T1000 (cell line): ENCODE data around the gene KLHL30.

Experiments
- DNase-seq: peaks from one replicate; lab custom pipeline; 2025; ENCODE audit warnings: mixed read lengths; lab: John Stamatoyannopoulos, UW

The KLHL30 gene

DNA sequence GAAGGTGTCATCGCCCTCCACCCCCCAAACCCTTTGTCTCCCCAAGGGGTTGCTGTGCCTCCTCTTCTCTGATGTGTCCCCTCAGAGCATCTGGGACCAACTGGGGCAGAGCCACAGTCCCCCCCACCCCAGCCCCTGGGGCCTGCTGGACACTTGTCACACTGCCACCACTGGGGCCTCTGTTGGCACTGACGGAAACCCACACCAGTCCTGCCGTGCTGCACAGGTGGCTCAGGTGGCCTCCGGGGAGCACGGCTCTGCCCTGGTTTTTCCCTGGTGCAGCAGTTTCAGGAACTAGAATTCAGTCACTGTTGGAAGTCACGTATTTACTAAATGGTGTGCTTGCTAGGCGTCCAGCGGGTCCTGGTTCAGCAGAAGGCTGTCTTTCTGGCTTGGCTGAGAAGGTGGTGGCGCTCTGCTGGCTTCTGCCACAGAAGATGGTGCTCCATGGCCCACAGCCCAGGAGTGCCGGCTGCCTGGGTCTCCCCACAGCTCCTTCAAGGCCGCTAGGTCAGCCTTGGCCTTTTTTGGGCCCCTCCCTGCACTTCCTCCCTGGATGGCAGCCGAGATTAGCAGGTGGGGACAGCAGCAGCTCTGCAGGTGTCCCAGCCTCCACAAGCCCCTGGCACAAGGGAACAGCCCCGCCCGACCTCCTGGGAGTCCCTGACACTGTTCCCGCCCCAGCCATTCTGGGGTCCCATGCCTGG lies 18.6 kb upstream of the KLHL30 start:
- no peak for DNase-seq

DNA sequence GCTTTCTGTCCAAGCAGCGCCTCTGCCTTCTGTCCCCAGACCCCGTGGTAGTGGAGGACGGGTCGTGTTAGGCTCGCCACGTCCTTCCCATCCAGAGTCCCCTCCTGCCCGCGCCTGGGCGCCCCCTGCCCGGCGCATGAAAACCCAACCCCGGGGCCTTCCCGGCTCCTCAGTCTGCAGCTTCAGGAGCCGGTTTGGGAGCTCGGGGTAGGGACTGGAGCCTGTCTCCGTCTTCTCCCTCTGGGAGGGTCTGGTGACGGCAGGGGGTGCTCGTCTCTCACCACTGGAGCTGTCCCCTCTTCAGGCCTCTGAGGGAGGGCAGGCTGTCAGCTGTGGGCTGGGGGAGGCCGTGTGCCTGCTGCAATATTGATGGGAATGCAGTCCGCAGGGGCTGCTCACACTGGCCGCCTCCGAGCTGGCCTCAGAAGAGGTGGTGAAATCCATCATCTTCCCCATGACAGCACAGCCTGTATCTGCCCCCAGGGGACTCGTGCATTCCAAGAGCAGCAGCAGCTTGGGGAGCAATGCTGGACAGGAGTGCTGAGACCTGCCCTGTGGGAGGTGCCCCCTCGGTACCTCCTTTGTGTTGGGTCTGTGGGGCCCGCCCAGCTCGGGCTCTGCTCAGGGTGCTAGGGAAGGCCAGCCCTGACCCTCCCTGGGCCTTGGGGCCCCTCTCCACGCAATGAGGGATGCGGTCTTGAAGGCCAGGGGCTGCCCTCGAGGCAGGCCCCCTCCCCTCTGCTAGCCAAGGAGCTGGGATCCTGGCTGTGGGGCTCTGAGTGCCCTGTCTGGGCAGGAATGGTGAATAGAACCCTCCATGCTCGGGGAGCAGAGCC lies 17.8 kb upstream of the KLHL30 start:
- no peak for DNase-seq

DNA sequence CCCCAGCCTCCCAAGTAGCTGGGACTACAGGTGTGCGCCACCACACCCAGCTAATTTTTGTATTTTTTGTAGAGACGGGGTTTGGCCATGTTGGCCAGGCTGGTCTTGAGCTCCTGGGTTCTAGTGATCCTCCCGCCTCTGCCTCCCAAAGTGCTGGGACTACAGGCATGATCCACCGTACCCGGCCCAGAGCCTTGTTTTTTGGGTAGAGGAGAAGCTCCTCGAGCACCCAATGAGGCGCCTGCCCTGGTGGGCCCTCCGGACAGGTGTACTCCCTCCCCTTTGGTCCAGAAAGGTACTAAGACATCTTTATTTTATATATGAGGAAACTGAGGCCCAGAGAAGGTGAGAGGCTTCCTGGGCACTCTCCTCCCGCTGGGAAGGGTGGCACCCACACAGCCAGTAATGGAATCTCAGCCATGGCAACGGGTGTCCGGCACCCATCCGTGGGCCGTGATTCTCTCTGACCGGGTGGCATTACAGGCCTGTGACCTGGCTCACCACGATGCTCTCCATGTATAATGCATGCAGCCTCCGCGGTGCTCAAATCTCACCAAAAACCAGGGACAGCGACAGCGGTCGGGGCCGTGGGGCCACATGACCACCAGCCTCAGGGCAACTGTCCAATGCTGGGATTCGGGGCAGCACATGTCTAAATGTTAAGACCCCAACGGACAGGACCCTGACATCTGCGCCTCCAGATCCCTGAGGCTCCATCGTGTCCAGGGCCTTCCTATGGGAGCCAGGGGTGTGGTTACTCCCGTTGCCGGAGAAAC lies 16.8 kb upstream of the KLHL30 start:
- DNase-seq = no peak

DNA sequence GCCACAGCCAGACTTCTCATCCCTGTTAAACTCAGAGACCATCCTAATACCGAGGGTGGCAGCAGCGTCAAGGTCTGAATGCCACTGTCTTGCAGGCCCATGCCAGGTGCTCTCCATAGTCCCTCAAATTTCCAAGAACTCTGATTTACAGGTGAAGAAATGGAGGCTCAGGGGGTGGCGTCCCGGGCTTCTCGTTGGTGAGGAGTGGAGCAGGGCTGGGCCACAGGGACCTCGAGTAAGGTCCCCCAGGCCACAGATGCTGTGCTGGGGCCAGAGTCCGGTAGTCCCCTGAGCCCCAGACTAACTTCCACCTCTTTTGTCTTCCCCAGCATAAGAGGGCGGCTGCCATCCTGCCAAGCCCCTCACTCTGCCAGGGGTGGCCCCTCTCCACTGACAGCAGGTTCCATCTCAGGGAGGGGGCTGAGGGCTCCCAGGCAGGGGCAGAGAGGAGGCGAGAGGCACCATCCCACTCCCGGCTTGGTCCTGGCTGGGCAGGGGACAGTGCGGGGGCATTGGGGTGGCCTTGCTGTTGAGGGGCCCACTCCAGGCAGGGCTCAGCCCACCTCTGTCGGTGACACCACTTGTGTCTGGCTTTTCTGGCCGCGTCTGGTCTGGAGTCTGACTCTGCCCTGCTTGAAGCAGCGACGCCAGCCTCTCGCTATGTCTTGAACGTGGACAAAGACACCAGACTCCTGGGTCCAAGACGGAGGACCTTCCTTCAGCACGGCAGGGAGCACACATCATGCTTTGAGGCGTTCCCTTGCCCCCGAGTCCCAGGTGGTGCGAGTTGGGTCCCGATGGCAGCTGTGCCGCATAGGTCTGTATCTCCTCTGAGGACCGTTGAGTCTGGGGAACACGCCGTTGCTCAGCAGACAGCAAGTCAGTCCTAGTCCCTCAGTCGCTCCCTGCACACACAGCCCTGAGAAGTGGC lies 15.9 kb upstream of the KLHL30 start:
- DNase-seq = no peak

DNA sequence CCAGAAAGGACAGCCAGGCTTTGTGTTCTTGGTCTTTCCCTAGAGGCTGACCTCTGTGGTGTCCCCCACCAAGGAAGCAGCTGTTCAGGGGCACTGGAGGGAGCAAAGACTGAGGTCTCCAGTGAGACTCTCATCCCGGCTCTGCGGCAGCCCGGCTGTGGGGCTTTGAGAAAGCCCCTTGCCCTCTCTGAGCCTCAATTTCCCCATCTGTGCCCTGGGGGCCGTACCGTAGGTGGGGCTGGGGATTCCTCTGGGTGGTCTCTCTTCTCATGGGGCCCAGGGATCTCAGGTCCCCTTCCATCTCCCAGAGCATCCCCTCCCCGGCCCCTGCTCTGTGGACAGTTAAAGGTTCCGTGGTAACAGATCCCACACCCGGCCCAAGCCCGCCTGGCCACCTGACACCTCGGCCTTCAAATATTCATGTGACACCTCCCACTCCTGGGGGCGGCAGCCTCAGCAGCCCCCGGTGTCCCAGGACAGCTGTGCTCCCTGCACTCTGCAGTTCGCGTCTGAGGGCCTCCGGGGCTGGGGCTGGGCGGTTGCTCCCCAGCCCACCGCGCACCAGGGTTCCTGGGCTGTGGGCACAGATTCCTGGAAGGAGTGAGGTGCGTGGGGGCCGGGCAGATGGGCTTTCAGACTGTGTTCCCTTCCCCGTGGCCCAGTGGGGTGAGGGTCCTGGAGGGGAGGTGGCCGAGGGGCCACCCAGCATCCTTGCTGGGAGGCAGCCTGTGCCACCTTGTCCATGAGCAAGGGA lies 15.1 kb upstream of the KLHL30 start:
- no peak for DNase-seq

DNA sequence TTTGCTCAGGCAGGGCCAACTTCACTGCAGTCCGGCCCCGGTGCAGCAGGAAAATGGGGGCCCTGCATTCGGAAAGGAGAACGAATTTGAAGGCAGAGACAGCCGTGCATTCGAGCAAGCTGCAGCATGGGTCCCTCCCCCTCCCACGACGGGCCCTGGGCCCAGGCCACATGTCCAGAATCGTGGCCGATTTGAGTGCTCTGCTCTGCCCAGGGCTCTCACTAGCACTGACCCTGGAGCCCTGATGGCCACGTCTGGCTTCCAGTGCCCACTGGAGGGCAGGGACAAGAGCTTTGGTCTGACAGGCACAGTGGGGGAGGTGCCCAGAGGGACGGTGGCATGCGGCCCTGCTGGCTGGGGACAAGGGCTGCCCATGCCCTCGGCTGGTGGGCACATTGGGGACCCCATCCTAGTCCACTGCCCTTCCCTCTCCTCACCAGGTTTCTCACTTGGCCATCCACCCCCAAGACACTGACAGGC lies 14.4 kb upstream of the KLHL30 start:
- no peak for DNase-seq

DNA sequence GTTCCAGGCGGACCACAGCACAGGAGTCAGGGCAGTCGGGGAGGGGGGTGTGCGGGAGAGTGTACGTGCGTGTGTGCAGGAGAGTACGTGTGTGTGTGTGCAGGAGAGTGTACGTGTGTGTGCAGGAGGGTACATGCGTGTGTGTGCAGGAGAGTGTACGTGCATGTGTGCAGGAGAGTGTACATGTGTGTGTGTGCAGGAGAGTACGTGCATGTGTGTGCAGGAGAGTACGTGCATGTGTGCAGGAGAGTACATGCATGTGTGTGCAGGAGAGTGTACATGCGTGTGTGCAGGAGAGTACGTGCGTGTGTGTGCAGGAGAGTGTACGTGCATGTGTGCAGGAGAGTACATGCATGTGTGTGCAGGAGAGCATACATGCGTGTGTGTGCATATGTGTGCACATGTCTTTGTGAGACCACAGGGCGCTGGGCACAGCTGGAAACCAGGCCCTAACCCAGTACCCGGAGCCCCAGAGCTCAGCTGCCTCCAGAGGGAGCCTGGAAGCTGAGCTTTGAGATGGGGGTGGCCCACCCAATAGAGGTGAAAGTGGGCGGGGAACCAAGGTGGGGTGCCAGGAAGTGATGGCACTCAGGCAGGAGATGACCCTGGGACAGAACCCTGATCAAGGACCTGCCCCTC lies 13.9 kb upstream of the KLHL30 start:
- no peak for DNase-seq

DNA sequence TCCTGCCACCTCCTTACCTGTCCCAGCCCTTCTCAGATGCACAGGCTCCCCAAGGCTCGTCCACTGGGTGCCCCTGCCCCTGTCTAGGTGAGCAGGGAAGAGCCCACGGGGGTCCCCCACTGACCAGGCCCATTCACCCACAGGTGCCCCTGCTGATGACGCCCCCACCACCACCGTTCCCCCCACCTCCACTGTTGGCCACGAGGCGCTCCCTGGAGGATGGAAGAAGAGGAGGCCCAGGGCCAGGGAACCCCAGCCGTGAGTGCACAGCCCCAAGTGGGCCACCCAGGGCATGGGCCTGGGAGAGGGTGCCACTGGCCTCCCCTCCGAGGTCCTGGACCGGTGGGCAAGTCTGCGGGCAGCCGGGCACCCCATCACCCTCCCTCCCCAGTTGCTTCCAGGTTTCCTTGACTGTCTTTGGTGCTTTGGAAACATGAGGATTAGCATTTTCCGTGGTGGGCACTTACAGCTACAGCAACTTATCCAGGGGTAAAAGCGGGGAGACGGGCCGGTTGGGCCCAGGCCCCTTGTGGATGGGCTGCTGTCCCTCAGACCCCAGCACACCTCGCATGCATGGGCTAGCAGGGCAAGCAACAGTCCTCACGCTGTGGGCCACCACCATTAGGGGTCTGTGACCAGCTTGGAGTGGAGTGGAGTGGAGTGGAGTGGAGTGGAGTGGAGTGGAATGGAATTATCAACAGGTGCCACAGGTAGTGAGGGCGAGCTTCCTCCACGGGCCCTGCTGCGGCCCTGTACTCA lies 13.2 kb upstream of the KLHL30 start:
- DNase-seq = no peak

DNA sequence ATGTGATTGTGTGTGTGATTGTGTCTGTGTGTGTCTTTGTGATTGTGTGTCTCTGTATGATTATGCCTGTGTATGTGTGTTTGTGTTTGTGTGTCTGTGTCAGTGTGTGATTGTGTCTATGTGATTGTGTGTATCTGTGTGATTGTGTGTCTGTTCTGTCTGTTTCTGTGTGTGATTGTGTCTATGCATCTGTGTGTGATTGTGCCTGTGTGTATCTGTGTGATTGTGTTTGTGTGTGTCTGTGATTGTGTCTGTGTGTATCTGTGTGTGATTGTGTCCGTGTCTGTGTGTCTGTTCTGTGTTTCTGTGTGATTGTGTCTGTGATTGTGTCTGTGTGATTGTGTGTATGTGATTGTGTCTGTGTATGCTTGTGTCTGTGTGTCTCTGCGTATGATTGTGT lies 12.1 kb upstream of the KLHL30 start:
- DNase-seq = no peak

DNA sequence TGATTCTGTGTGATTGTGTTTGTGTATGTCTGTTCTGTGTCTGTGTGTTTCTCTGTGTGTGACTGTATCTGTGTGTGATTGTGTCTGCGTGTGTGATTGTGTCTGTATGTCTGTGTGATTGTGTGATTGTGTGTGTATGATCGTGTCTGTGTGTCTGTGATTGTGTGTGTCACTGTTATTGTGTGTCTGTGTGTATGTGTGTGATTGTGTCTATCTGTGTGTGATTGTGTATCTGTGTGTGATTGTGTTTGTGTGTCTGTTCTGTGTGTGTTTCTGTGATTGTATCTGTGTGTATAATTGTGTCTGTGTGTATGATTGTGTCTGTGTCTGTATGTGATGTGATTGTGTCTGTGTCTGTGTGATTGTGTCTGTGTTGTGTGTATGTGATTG lies 11.7 kb upstream of the KLHL30 start:
- DNase-seq = no peak

DNA sequence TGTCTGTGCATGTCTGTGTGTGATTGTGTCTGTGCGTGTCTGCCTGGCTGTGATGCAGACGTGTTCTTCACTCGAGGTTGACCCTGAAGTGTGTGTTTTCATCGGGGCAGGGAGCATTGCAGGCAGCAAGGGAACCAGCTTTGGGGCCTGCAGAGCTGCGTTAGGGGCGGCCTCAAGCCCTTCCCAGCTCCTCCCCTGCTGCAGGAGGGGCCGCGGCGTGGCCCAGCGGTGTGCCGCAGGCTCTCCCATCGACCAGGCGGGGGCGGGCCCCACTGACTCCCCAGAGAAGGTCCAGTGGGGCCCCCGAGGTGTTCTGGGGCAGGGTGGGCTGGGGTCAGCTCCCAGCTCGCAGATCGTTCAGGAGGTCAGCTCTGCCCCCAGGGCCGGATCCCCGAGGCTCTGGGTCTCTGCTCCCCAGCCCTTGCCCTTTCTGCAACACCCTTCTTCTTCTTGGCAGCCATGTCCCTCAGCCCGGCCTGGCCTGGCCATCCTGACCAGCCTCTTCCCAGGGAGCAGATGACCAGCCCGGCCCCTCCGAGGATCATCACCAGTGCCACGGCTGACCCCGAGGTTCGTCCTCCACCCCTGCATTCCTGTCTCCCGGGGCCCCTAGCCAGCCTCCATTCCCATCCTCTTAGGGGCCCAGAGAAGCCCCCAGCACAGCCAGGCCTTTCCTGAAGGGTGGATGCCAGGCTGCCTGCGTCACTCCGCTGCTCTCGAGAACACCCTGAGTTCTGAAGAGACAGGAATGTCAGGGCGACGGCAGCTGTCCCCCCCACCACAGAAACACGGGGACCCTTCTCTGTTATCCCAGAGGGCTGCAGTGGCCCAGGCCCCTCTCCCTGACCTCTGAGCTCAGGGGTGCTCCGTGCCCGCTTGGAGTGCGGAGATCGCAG lies 11.1 kb upstream of the KLHL30 start:
- no peak for DNase-seq

DNA sequence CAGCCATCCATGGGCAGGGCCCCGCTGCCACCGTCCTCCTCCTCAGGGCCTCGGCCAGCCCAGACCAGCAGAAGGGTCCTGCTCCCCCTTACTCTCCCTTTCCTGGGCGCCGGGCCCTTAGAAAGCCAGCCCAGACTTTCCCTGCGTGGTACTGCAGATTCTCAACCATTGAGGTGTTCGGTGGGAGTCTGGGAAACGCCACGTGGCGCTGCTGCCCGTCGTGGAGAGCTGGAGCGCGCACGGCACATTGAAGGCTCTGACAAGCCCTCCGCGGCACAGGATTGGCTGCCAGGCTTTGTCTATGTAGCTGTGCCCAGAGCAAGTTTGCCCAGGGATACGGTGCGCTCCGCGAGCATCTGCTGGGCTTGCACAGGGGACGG lies 10.4 kb upstream of the KLHL30 start:
- DNase-seq = no peak

DNA sequence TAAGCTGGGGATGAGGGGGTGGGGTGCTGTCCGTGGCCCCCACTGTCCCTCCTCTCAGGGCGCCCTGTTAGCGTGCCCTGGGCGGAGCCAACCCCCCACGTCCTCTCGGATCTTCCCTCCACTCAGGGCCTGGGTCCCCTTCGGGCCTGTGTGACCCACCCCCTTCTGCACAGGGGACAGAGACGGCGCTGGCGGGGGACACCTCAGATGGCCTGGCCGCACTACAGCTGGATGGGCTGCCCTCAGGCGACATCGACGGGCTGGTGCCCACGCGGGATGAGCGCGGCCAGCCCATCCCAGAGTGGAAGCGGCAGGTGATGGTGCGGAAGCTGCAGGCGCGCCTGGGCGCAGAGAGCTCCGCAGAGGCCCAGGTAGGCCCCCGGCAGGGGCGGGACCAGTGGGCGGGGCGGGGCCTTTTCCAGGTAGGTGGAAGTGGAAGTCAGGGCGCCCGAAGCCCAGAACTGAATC lies 9.9 kb upstream of the KLHL30 start:
- no peak for DNase-seq

DNA sequence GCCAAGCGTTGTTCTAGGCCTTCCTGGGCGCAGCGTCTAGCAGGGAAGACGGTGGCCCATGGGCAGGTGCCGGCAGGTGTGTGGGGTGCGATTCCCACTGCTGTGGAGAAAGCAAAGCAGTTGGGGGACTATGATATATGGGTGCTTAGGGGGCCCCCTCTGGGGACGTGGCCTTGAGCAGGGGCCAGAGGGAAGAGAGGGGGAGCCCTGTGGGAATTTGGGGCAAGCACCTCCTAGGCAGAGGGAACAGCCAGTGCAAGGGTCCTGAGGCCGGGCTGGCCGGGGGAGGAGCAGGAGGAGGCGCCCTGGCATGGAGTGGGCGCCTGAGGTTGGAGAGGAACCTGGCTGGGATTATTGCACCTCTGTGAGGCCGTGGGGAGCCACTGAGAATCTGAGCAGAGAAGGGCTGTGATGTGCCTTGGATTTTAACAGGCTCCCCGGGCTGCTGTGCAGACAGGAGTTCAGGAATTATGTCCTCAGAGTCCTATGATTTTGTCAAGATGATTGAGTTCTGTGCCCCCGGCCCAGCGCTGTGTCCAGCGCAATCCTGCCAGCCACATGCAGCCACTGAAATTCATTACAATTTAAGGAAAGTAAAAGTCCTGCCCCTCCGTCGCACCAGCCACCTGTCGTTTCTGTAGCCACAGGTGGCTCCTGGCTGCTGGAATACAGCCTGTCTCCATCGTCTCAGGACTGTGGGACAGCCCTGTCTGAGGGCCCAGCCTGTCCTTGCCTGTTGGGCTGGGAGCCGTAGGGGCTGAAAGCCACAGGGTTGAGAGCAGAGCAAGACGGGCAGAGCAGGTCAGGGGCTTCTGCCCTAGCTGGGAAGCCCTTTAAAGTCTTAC lies 9.1 kb upstream of the KLHL30 start:
- DNase-seq = no peak

DNA sequence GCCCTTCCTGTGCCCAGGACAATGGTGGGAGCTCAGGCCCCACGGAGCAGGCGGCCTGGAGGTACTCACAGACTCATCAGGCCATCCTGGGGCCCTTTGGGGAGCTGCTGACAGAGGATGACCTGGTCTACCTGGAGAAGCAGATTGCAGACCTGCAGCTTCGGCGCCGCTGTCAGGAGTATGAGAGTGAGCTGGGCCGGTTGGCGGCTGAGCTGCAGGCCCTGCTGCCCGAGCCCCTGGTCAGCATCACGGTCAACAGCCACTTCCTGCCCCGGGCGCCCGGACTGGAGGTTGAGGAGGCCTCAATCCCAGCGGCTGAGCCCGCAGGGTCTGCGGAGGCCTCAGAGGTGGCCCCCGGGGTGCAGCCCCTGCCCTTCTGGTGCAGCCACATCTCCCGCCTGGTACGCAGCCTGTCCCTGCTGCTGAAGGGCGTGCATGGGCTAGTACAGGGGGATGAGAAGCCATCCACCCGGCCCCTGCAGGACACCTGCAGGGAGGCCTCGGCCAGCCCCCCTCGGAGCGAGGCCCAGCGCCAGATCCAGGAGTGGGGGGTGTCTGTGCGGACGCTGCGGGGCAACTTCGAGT lies 8.3 kb upstream of the KLHL30 start:
- DNase-seq = no peak

DNA sequence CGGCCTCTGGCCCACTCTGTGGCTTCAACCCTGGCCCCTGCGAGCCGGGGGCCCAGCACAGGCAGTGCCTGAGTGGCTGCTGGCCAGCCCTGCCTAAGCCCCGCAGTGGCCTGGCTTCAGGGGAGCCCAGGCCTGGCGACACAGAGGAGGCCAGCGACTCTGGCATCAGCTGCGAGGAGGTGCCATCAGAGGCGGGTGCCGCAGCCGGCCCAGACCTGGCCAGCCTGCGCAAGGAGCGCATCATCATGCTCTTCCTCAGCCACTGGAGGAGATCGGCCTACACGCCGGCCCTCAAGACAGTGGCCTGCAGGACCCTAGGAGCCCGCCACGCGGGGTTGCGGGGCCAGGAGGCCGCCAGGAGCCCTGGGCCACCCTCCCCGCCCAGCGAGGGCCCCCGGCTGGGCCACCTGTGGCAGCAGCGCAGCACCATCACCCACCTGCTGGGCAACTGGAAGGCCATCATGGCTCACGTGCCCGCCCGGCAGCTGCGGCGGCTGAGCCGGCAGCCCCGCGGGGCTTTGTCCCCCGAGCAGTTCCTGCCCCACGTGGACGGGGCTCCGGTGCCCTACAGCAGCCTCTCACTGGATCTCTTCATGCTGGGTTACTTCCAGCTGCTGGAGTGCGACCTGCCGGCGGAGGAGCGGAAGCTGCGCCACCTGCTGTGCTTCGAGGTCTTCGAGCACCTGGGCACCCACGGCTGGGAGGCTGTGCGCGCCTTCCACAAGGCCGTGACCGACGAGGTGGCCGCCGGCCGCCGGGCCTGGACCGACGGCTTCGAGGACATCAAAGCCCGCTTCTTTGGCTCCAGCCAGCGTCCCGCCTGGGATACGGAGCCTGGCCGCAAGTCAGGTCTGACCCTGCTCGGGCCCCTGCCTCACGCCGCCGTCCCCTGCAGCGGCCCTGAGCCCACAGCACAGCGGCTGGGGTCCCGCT lies 7.5 kb upstream of the KLHL30 start:
- DNase-seq = no peak
